PC-3 (cell line): Measurements from ENCODE around the gene CDHR2. TPM values are rescaled to one million over a fixed set of nuclear protein-coding genes. Genes with fewer than 3 reads are reported as not detected.

Experiments used
- ATAC-seq: fragments of 200-7000 bp; cut with Tn5 transposase; 2 replicates; pipeline ENCODE4 v1.9.1; 2020; ENCODE audit warnings: mild to moderate bottlenecking, moderate library complexity
- BruUV-seq: library from RNA; stranded (reverse); fragments of 400-500 nt; replicated peaks from 2 replicates; lab custom pipeline; 2021; lab: Mats Ljungman, UMichigan
- CTCF ChIA-PET: fragments of 300-600 bp; sonication (Branson Sonifier 250); formaldehyde crosslinking; loops from one replicate; lab custom pipeline; 2022; ENCODE audit warnings: antibody characterized with exemption; lab: Charles Lee
- POLR2A ChIA-PET: fragments of 300-600 bp; sonication (Branson Sonifier 250); formaldehyde crosslinking; loops from one replicate; lab custom pipeline; 2022; ENCODE audit warnings: antibody characterized with exemption; ENCODE audit not compliant: unreplicated experiment; lab: Charles Lee
- DNase-seq: peaks from one replicate; pipeline ENCODE4 v3.0.0-alpha.2; 2015
- H2AFZ ChIP-seq: fragments of 300-600 bp; sonication (generic); 2 replicates; pipeline ENCODE4 v1.6.0; 2016; ENCODE audit warnings: antibody characterized with exemption, low read length
- H3F3A ChIP-seq: fragments of 300-600 bp; sonication (generic); one replicate; pipeline ENCODE4 v1.6.0; 2017; ENCODE audit warnings: antibody characterized with exemption, low read length, control low read depth, mild to moderate bottlenecking; ENCODE audit not compliant: unreplicated experiment
- H3K27ac ChIP-seq: fragments of 300-600 bp; sonication (generic); 2 replicates; pipeline ENCODE4 v1.5.1; 2016; ENCODE audit warnings: mild to moderate bottlenecking, low read length
- H3K27me3 ChIP-seq: fragments of 300-600 bp; sonication (generic); 2 replicates; pipeline ENCODE4 v1.6.1; 2016; ENCODE audit warnings: low read length, mixed read lengths
- H3K36me3 ChIP-seq: fragments of 300-600 bp; sonication (generic); 2 replicates; pipeline ENCODE4 v1.6.1; 2016; ENCODE audit warnings: low read depth, mixed run types, low read length, mixed read lengths
- H3K4me1 ChIP-seq: fragments of 300-600 bp; sonication (generic); 2 replicates; pipeline ENCODE4 v1.5.1; 2016; ENCODE audit warnings: low read length; ENCODE audit not compliant: insufficient read depth
- H3K4me2 ChIP-seq: fragments of 300-600 bp; sonication (generic); 2 replicates; pipeline ENCODE4 v1.6.0; 2016; ENCODE audit warnings: low read length
- H3K4me3 ChIP-seq: fragments of 300-600 bp; sonication (generic); 2 replicates; pipeline ENCODE4 v1.5.1; 2016; ENCODE audit warnings: mild to moderate bottlenecking, low read length, mixed read lengths
- H3K79me2 ChIP-seq: fragments of 300-600 bp; sonication (generic); 2 replicates; pipeline ENCODE4 v1.6.1; 2017; ENCODE audit warnings: low read length, mixed read lengths
- H3K9ac ChIP-seq: fragments of 300-600 bp; sonication (generic); 2 replicates; pipeline ENCODE4 v1.6.0; 2016; ENCODE audit warnings: mild to moderate bottlenecking, low read length
- H3K9me2 ChIP-seq: fragments of 300-600 bp; sonication (generic); replicated peaks from 2 replicates; pipeline ENCODE4 v1.6.1; 2016; ENCODE audit warnings: mixed run types, low read length, mixed read lengths
- H3K9me3 ChIP-seq: fragments of 300-600 bp; sonication (generic); 2 replicates; pipeline ENCODE4 v1.6.1; 2016; ENCODE audit warnings: low read length, mixed read lengths
- H4K20me1 ChIP-seq: fragments of 300-600 bp; sonication (generic); 2 replicates; pipeline ENCODE4 v1.6.1; 2016; ENCODE audit warnings: low read length, mixed read lengths
- EZH2 ChIP-seq: fragments of 300-600 bp; sonication (generic); IDR thresholded peaks from one replicate; pipeline ENCODE4 v1.6.1; 2017; ENCODE audit warnings: antibody characterized with exemption, mild to moderate bottlenecking, low read length; ENCODE audit not compliant: unreplicated experiment
- EZH2phosphoT487 ChIP-seq: fragments of 300-600 bp; sonication (generic); IDR thresholded peaks from 2 replicates; pipeline ENCODE4 v1.6.1; 2018; ENCODE audit warnings: mild to moderate bottlenecking, antibody characterized with exemption, low read length, borderline replicate concordance
- intact Hi-C: fragments of 100-400 bp; cut with micrococcal nuclease; formaldehyde crosslinking; loops from 2 replicates; pipeline ENCODE4 v1.9.0; 2023
- total RNA-seq: library from RNA; depleted of rRNA; stranded (reverse); fragments of >200 nt; gene quantifications from 2 replicates; pipeline ENCODE4 v1.2.3, GENCODE V29; 2014
- TF ChIP-seq, protein P1 (sequence below): fragments of 300-600 bp; sonication (generic); conservative IDR thresholded peaks from 2 replicates; pipeline ENCODE4 v1.5.1; 2017; ENCODE audit warnings: antibody characterized with exemption, low read depth, mild to moderate bottlenecking, low read length

CDHR2 gene
- total RNA-seq, 1 experiment from 2014 or later = 0.07 TPM

DNA sequence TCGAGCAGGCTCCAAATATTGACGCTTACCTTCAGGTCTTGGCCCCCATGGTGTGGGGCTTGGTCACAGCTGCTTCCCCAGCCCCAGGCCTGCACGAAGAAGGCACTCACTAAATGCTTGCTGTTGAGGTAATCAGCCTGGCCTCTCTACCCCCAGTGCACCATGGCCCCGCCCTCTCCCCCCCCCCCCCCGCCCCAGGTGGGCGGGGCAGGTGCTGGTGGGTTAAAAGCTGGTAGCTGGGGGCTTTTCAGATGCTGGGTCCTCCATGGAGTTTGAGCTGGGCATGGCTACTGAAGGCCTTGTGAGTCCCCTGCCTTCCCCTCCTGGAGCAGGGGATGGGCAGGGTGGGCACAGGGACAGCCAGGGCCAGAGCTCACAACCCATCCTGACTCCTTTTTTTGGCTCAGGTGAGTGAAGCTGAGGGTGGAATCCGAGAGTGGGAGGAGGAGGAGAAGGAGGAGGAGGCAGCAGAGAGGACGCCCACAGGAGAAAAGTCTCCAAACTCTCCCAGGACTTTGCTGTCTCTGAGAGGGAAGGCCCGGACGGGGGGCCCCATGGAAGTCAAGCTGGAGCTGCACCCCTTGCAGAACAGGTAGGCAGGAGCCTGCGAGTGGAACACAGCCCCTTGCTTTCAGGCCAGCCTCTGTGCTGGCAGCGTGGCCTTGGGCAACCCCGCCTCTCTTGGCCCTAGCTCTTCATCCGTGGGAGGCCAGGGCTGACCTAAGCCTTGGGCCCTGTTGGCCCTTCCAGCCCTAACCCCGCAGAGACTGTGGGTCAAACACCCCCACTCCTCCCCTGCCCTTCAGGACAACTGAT lies 93.7 kb downstream of the CDHR2 start:
- ChIA-PET POLR2A (no interaction called here), CTCF (no interaction called here)
- DNase-seq (no peak), ATAC-seq (no peak)
- H3F3A ChIP-seq = no peaks in the 10 kb centered on the region
- intact Hi-C loops = no loop called here
- H3K4me1 ChIP-seq = peaks cover 5% of the 10 kb centered on the region
- H3K4me2 ChIP-seq = no peak overlapping the region
- no peak for TF ChIP-seq EZH2
- peaks cover 4% of the 10 kb centered on the region for H3K79me2 ChIP-seq
- H3K27ac ChIP-seq = no peak overlapping the region
- no peaks in the 10 kb centered on the region for H3K9me2 ChIP-seq
- no peaks in the 10 kb centered on the region for H3K36me3 ChIP-seq
- H3K27me3 ChIP-seq = no peaks in the 10 kb centered on the region
- H3K4me3 ChIP-seq = no peak overlapping the region
- H2AFZ ChIP-seq = no peak overlapping the region
- H3K9me3 ChIP-seq = no peaks in the 10 kb centered on the region
- no peak overlapping the region for H3K9ac ChIP-seq
- H4K20me1 ChIP-seq = no peaks in the 10 kb centered on the region
- no TSS peak for BruUV-seq

DNA sequence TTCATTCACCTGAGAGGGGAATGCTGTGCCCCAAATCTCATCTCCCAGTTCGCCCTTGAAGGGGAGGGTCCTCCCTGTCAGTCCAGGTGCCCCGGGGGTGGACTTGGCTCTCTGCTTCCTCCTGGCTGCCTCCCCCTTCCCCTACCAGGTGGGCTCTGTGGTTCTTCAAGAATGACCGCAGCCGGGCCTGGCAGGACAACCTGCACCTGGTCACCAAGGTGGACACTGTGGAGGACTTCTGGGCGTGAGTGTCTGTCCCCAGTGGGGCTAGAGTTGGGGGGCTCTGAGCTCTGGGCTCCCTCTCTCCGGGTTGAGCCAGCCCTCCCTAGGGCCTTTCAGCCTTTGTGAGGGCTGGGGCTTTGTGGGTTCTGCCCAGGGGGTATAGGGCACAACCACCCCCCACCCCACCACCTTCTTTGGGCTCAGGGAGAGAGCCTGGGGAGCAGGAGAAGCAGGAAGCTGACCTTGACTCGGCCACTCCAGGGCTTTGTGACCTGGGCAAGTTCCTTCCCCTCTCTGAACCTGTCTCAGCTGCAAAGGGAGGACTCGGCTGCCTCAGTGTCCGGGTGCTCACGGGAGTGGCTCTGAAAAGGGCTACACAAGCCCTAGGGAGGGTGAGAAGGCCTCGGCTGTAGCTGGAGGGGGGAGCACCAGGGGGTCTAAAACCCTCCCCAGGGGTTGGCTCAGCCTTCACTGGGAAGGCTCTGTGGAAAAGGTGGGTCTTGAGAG lies 94.5 kb downstream of the CDHR2 start:
- CTCF ChIA-PET = no interaction called here

DNA sequence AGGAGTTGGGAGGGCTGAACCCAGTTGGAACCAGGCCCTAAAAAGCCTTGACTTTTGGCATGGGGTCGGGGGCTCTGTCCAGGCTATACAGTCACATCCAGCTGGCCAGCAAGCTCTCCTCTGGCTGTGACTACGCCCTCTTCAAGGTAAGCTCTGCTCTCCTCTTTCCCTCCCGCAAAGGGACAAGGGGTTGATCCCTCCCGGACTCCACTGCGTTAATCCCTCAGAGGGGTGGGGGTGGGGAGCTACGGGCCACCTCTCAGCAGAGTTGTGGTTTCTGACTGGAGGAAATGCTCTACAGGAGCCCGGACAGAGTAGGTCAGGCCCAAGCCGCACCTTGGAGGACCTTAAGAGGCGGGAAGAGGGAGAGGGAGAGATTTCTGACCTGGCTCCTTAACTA lies 95.2 kb downstream of the CDHR2 start:
- Histone ChIP-seq H4K20me1 (0 out of 2 replicates have a peak, but pooled peaks cover 4% of the 10 kb centered on the region), H3K4me2 (no peak overlapping the region), H3K36me3 (no peaks in the 10 kb centered on the region), H3K9me2 (no peaks in the 10 kb centered on the region), H3K27ac (no peak overlapping the region), H2AFZ (no peak overlapping the region), H3K9ac (no peak overlapping the region), H3K4me3 (no peak overlapping the region), H3K79me2 (peaks cover 18% of the 10 kb centered on the region), H3K27me3 (no peaks in the 10 kb centered on the region), H3K9me3 (no peaks in the 10 kb centered on the region), H3K4me1 (peaks cover 17% of the 10 kb centered on the region), H3F3A (no peaks in the 10 kb centered on the region)
- ChIA-PET CTCF (no interaction called here), POLR2A (no interaction called here)
- no peak for TF ChIP-seq EZH2
- no peak for TF ChIP-seq EZH2phosphoT487
- TF ChIP-seq, protein P1, sequence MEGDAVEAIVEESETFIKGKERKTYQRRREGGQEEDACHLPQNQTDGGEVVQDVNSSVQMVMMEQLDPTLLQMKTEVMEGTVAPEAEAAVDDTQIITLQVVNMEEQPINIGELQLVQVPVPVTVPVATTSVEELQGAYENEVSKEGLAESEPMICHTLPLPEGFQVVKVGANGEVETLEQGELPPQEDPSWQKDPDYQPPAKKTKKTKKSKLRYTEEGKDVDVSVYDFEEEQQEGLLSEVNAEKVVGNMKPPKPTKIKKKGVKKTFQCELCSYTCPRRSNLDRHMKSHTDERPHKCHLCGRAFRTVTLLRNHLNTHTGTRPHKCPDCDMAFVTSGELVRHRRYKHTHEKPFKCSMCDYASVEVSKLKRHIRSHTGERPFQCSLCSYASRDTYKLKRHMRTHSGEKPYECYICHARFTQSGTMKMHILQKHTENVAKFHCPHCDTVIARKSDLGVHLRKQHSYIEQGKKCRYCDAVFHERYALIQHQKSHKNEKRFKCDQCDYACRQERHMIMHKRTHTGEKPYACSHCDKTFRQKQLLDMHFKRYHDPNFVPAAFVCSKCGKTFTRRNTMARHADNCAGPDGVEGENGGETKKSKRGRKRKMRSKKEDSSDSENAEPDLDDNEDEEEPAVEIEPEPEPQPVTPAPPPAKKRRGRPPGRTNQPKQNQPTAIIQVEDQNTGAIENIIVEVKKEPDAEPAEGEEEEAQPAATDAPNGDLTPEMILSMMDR = no peak
- DNase-seq = no peak
- intact Hi-C loops = no loop called here
- BruUV-seq = no TSS peak
- ATAC-seq = no peak

More for the DNA sequence above, 94.5 kb downstream of the CDHR2 start:
- H3K9ac ChIP-seq = no peak overlapping the region
- POLR2A ChIA-PET = no interaction called here
- intact Hi-C loops = no loop called here
- no TSS peak for BruUV-seq
- H2AFZ ChIP-seq = no peak overlapping the region
- DNase-seq (no peak), ATAC-seq (no peak)
- no peak overlapping the region for H3K4me2 ChIP-seq
- no peaks in the 10 kb centered on the region for H3F3A ChIP-seq
- TF ChIP-seq, protein P1 = no peak
- TF ChIP-seq EZH2 (no peak), EZH2phosphoT487 (no peak)
- no peaks in the 10 kb centered on the region for H3K27me3 ChIP-seq
- H3K9me2 ChIP-seq = no peaks in the 10 kb centered on the region
- no peak overlapping the region for H3K4me3 ChIP-seq
- no peak overlapping the region for H3K27ac ChIP-seq
- peaks cover 12% of the 10 kb centered on the region for H3K79me2 ChIP-seq
- peaks cover 13% of the 10 kb centered on the region for H3K4me1 ChIP-seq
- 0 out of 2 replicates have a peak, but pooled peaks cover 4% of the 10 kb centered on the region for H4K20me1 ChIP-seq
- no peaks in the 10 kb centered on the region for H3K36me3 ChIP-seq
- H3K9me3 ChIP-seq = no peaks in the 10 kb centered on the region
